GM18526 (cell line): ENCODE measurements around the gene TIPIN.

Experiments
- POLR2A ChIP-seq: IDR thresholded peaks from 3 replicates; pipeline ENCODE4 v1.6.1; 2011; ENCODE audit not compliant: insufficient read length; ENCODE audit errors: extremely low read depth

The TIPIN gene

GRCh38 chr15:66291816-66292570 is 64.5 kb downstream of the TIPIN start:
- no peak for TF ChIP-seq POLR2A

DNA sequence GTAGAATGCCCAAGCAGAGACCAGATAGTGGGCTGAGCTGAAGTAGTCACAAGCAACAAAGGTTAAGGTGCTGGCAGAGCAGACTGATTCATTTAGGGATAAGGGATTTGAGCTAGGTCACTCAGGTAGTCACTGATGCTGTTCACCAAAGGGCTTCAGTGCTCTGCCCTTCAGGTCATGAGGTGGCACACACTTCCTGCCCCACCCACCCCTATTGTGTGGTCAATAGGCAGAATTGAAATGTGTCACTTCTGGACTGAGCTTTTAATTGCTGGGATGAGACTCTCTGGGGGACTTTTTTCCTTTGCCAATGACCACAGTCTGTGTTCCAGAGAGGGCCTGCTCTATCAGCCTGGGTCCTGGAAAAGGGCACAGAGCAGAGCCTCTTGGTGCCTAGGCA is 66.0 kb downstream of the TIPIN start:
- no peak for TF ChIP-seq POLR2A

DNA sequence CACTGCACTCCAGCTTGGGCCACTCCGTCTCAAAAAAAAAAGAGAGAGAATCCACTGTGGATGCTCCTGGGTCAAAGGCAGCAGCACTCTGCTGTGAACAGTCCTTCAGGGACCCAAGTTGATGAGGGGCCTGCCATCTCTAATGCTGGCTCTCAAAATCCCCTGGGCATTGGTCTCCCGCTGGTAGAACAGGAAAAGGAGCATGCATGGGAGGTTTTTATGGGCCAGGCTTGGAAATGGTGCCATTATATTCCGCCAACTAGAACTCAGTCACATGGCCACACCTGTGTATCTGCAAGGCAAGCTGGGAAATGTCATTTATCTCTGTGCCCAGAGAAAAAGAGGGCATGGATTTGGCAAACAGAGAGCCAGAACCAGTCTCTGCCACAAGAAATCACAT is 66.5 kb downstream of the TIPIN start:
- TF ChIP-seq POLR2A = no peak

DNA sequence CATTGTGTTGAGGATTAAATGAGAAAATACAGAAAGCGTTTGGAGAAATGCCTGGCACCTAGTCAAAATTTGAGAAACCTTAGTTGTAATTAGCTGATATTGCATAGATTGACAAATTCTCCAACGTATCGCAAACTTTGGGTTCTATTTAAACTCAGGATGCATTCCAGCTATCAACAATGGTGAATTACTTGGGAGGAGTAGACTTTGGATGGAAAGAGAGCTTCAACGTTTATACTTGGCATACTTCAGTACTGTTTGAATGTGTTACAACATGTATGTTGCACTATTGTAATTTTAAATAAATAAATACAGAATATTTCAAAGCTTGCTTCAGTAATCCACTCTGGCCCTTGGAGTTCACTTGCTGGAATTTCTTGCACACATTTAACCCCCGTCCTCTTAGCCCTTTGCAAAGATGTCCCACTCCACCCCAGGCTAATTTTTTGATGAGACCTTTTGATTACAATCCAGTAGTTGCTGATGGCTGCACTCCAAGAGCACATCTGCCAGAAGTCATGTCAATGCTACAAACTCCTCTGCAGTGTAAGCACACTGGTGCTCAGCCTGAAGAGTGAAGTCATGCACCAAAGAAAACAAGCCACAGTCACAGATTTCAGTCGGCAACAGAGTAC is 67.8 kb downstream of the TIPIN start:
- TF ChIP-seq POLR2A = no peak

DNA sequence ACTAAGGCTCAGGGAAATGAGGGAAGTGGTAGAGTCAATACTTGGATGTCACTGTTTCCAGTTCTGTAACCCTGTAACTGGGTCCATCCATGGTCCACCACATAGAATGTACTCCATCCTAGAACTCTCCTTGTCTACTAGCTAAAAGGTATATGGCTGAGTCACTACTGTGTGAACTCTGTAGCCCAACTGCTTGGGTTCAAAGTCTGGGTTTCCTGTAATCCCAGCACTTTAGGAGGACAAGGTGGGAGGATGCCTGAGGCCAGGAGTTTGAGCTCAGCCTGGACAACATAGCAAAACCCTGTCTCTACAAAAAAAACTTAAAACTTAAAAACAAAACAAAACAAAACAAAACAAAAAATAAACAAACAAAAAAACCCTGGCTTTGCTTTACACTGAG is 68.4 kb downstream of the TIPIN start:
- TF ChIP-seq POLR2A = no peak

GRCh38 chr15:66287461-66288057 is 68.9 kb downstream of the TIPIN start:
- no peak for TF ChIP-seq POLR2A
